Neuron (in vitro differentiated cells): ENCODE results near the gene SYNJ2.

Source experiments
- H2AFZ ChIP-seq: one replicate; pipeline ENCODE4 v1.6.1; 2013; ENCODE audit warnings: low read depth, mild to moderate bottlenecking, inconsistent platforms, low read length, moderate library complexity
- H3K27me3 ChIP-seq: one replicate; pipeline ENCODE4 v1.6.1; 2013; ENCODE audit warnings: low read length; ENCODE audit not compliant: insufficient read depth
- H3K36me3 ChIP-seq: one replicate; pipeline ENCODE4 v1.6.1; 2013; ENCODE audit warnings: low read length; ENCODE audit not compliant: insufficient read depth
- H3K4me1 ChIP-seq: one replicate; pipeline ENCODE4 v1.6.1; 2013; ENCODE audit warnings: low read length; ENCODE audit not compliant: insufficient read depth
- H3K4me3 ChIP-seq: 2 replicates; pipeline ENCODE4 v1.5.1; 2013; ENCODE audit warnings: mild to moderate bottlenecking, low read length, moderate library complexity
- H3K9me3 ChIP-seq: one replicate; pipeline ENCODE4 v1.6.1; 2013; ENCODE audit warnings: low read length

Gene SYNJ2

GRCh38 chr6:158057213-158057987 lies 75.7 kb downstream of the SYNJ2 start:
- Histone ChIP-seq H3K9me3 (peaks cover 3% of the 10 kb centered on the region), H3K27me3 (no peaks in the 10 kb centered on the region), H2AFZ (no peak overlapping the region), H3K4me3 (no peak overlapping the region), H3K36me3 (no peaks in the 10 kb centered on the region), H3K4me1 (no peaks in the 10 kb centered on the region)

GRCh38 chr6:158058171-158058651 lies 76.5 kb downstream of the SYNJ2 start:
- Histone ChIP-seq H3K9me3 (peaks cover 4% of the 10 kb centered on the region), H3K36me3 (no peaks in the 10 kb centered on the region), H3K4me1 (no peaks in the 10 kb centered on the region), H3K4me3 (no peak overlapping the region), H3K27me3 (no peaks in the 10 kb centered on the region), H2AFZ (no peak overlapping the region)

GRCh38 chr6:158059108-158059507 lies 77.4 kb downstream of the SYNJ2 start:
- peaks cover 4% of the 10 kb centered on the region for H3K9me3 ChIP-seq
- H3K36me3 ChIP-seq: no peaks in the 10 kb centered on the region
- no peak overlapping the region for H3K4me3 ChIP-seq
- no peaks in the 10 kb centered on the region for H3K27me3 ChIP-seq
- no peaks in the 10 kb centered on the region for H3K4me1 ChIP-seq
- no peak overlapping the region for H2AFZ ChIP-seq

DNA sequence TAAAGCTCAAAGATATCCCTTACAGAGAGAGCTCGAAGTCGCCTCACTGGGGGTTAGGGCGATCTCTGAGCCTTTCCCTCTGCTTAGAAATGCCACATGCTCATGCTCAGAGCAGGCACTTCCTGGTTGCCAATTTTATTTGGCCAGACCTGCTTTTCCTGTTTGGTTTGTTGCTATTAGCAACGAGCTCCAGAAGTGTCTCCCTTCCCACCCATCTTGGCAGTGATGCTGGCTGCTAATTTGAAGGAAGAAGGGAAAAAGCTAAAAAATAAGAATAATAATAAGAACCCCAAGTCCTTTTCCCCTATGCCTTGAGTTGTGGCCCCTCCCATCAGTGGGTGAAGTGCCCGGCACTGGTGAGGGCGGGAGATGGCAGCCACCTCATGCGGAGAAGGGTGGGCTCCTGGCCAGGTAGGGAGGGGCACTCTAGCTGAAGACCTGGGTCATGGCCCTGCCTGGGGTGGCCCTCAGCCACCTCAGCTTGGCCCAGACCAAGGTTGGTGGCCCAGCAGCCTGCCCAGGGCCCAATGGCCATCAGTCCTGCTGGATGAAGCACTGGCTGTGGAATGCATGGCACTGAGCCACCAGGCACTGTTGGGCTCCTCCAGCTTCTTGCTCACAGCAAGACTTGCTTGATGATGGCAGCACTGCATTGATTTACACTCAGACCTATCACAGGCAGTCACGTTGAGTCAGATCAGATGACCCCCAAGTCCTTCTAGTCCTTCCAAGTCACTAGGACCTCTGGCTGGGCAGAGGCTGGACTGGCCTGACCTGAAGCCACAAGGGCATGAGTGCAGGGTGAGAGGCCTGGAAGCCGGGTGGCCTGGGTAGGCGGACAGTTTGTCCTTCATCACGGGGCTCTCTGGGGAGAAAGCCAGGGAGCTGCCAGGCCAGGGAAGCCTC lies 79.0 kb downstream of the SYNJ2 start:
- Histone ChIP-seq H3K27me3 (no peaks in the 10 kb centered on the region), H3K9me3 (peaks cover 4% of the 10 kb centered on the region), H3K4me1 (no peaks in the 10 kb centered on the region), H3K4me3 (no peak overlapping the region), H3K36me3 (peaks cover 5% of the 10 kb centered on the region), H2AFZ (no peak overlapping the region)

- Histone ChIP-seq H3K27me3 (no peaks in the 10 kb centered on the region), H3K4me1 (no peaks in the 10 kb centered on the region), H3K4me3 (no peak overlapping the region), H3K9me3 (peaks cover 4% of the 10 kb centered on the region), H2AFZ (no peak overlapping the region), H3K36me3 (peaks cover 5% of the 10 kb centered on the region)
Observed at GRCh38 chr6:158061361-158061708, 79.7 kb downstream of the SYNJ2 start.

- Histone ChIP-seq H3K36me3 (peaks cover 5% of the 10 kb centered on the region), H3K27me3 (no peaks in the 10 kb centered on the region), H3K4me3 (no peak overlapping the region), H3K9me3 (peaks cover 4% of the 10 kb centered on the region), H3K4me1 (no peaks in the 10 kb centered on the region), H2AFZ (no peak overlapping the region)
Observed at GRCh38 chr6:158061709-158062461, 80.2 kb downstream of the SYNJ2 start.

- peaks cover 4% of the 10 kb centered on the region for H3K9me3 ChIP-seq
- no peaks in the 10 kb centered on the region for H3K27me3 ChIP-seq
- no peak overlapping the region for H2AFZ ChIP-seq
- H3K36me3 ChIP-seq: peaks cover 5% of the 10 kb centered on the region
- peaks cover 3% of the 10 kb centered on the region for H3K4me1 ChIP-seq
- no peak overlapping the region for H3K4me3 ChIP-seq
Observed at GRCh38 chr6:158063736-158064135, 82.1 kb downstream of the SYNJ2 start.

GRCh38 chr6:158064725-158065251 lies 83.1 kb downstream of the SYNJ2 start:
- peaks cover 5% of the 10 kb centered on the region for H3K36me3 ChIP-seq
- H3K27me3 ChIP-seq: no peaks in the 10 kb centered on the region
- H2AFZ ChIP-seq: no peak overlapping the region
- H3K4me3 ChIP-seq: no peak overlapping the region
- peaks cover 4% of the 10 kb centered on the region for H3K9me3 ChIP-seq
- peaks cover 3% of the 10 kb centered on the region for H3K4me1 ChIP-seq

GRCh38 chr6:158066136-158066781 lies 84.6 kb downstream of the SYNJ2 start:
- Histone ChIP-seq H3K4me3 (no peak overlapping the region), H3K4me1 (peaks cover 3% of the 10 kb centered on the region), H2AFZ (no peak overlapping the region), H3K9me3 (peaks cover 4% of the 10 kb centered on the region), H3K27me3 (no peaks in the 10 kb centered on the region), H3K36me3 (peaks cover 5% of the 10 kb centered on the region)

DNA sequence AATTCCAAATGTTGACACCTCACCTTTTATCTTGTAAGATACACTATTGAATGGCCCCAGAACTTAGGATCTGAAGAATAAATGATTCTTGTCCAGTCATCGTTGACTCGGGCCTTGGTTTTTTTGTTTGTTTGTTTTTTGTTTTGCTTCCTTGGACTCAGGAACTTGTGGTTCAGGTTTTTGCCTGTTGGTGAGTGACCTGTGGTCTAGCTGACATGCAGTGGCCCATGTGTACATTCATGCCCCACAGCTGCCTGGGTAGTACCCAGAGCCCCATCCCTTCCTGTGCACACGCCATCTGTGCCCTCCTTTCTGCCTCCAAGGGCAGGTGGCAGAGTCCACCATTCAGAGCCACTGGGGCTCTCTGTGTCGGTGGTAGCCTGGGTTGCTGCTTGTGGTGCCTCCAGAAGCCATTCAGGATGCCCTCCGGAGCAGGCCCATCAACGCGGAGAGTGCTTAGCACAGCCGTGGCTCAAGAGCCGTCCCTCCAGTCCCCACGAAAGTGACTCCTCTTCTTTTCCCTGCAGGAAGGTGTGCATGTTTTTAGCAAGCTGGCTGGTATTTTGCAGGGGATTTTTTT lies 85.9 kb downstream of the SYNJ2 start:
- H3K9me3 ChIP-seq: peaks cover 1% of the 10 kb centered on the region
- no peak overlapping the region for H3K4me3 ChIP-seq
- peaks cover 3% of the 10 kb centered on the region for H3K4me1 ChIP-seq
- H3K36me3 ChIP-seq: peaks cover 5% of the 10 kb centered on the region
- H2AFZ ChIP-seq: no peak overlapping the region
- H3K27me3 ChIP-seq: no peaks in the 10 kb centered on the region

- Histone ChIP-seq H3K36me3 (peaks cover 5% of the 10 kb centered on the region), H3K9me3 (no peaks in the 10 kb centered on the region), H3K4me1 (peaks cover 3% of the 10 kb centered on the region), H2AFZ (no peak overlapping the region), H3K4me3 (no peak overlapping the region), H3K27me3 (no peaks in the 10 kb centered on the region)
Observed at GRCh38 chr6:158068156-158068892, 86.7 kb downstream of the SYNJ2 start.
